Right lobe of liver (tissue), 6 donors: Measurements from ENCODE around the gene NFATC3. TPM values are rescaled to one million over a fixed set of nuclear protein-coding genes. Genes with fewer than 3 reads are reported as not detected.

Experiments used
- ATAC-seq, 4 donors: fragments of 200-7000 bp; cut with Tn5 transposase; one replicate each; pipeline ENCODE4 v1.9.1; 2020; ENCODE audit warnings: mild to moderate bottlenecking in 4 of 4, moderate library complexity in 4 of 4
- DNase-seq, 3 donors: peaks; one replicate each; pipeline ENCODE4 v3.0.0-alpha.2; 2020
- H3K27ac ChIP-seq, 3 donors: fragments of 200-600 bp; one replicate each; pipeline ENCODE4 v1.8.0; 2022
- H3K27me3 ChIP-seq, 2 donors: fragments of 200-600 bp; one replicate each; pipeline ENCODE4 v1.8.0; 2022
- H3K36me3 ChIP-seq, 4 donors: fragments of 200-600 bp; sonication (generic) in 1 of 4; one replicate each; pipeline versions ENCODE4 v1.5.1 to v1.8.0; 2017 to 2022; ENCODE audit warnings: control low read depth in 1 of 4
- H3K4me1 ChIP-seq, 4 donors: fragments of 200-600 bp; sonication (generic) in 1 of 4; one replicate each; pipeline versions ENCODE4 v1.5.1 to v1.8.0; 2017 to 2022; ENCODE audit warnings: control low read depth in 1 of 4
- H3K4me3 ChIP-seq, 3 donors: fragments of 200-600 bp; one replicate each; pipeline ENCODE4 v1.8.0; 2022
- H3K9me3 ChIP-seq, 4 donors: fragments of 200-600 bp; sonication (generic) in 1 of 4; one replicate each; pipeline versions ENCODE4 v1.5.1 to v1.8.0; 2017 to 2022; ENCODE audit warnings: control low read depth in 1 of 4
- POLR2A ChIP-seq: fragments of 450-650 bp; IDR thresholded peaks from one replicate; pipeline ENCODE4 v1.6.1; 2017; ENCODE audit warnings: antibody characterized with exemption, mild to moderate bottlenecking
- WGBS: methylation state at CpG from one replicate; pipeline ENCODE4 v1.1.6; 2018; ENCODE audit warnings: low coverage, low lambda C conversion rate; ENCODE audit not compliant: insufficient coverage; ENCODE audit errors: missing lambda C conversion rate; 5-methylcytosine and 5-hydroxymethylcytosine counted together
- intact Hi-C, 2 donors: fragments of 100-400 bp; cut with DNase I; formaldehyde crosslinking; loops; one replicate each; pipeline versions ENCODE4 v1.11.2 to v1.14.1; 2022
- total RNA-seq, 6 experiments: library from RNA; depleted of rRNA in 2 of 6; stranded (reverse); fragments of >200 nt in 2 of 6; fragmentation: NEBNext Ultra II Directional in 3 of 6; extraction: Animal tissue kit (Norgen Biotek cat#: 25700) in 3 of 6; gene quantifications; one replicate each; pipeline versions ENCODE4 v1.1.0 to v1.2.4, GENCODE V29; 2016 to 2023
- TF ChIP-seq, protein P1 (sequence below), 4 donors: fragments of 200-600 bp in 3 of 4; fragments of 450-650 bp in 1 of 4; IDR thresholded peaks; one replicate each; pipeline versions ENCODE4 v1.5.1 to v1.8.0; 2016 to 2022; ENCODE audit warnings: antibody characterized with exemption in 4 of 4, mild to moderate bottlenecking in 2 of 4
- donor health status: DM: no; HTN: yes; CAD: no.
- donor health status: DM: no; HTN: no; CAD: no.
- donor health status: DM: no; HTN: no; CAD: no.
- donor health status: DM: no; HTN: yes; CAD: no.
- donor health status: DM: no; HTN: yes; CAD: no.

The NFATC3 gene
- total RNA-seq, 6 experiments from 2014 or later = 19.9 to 30.1 (median 25.1) TPM

DNA sequence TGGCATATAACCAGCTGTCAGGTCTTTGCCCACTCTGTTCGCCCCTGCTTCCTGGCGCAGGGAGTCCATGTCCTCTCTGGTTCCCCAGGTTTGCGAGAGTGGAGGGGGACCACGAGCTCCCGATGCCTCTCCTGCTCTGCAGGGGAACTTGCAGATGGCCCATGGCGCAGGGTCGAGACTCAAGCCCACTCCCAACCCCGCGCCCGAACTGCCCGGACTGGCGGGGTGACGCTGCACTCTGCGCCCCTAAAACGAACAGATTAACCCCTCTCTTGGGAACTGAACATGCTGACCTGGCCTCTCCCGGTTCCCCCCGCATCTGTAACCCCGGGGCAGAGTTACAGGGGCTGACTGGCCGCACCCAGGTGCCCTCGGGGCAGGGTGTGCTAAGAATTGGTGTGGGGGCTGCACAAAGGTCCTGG lies 159.3 kb downstream of the NFATC3 start:
- DNase-seq (peak in 1 of 3 donors; percentile 57), ATAC-seq (peak in 1 of 4 donors; percentile 2)
- H3K4me3 ChIP-seq = peak overlapping the region; percentile 82 to 94 (median 86)
- no peaks in the 10 kb centered on the region for H3K27me3 ChIP-seq
- intact Hi-C loops = loop anchor here in 1 of 2 donors (5.0 kb wide), 1 partner anchor 83 kb away; no protein-coding TSS in a partner anchor
- H3K9me3 ChIP-seq = no peaks in the 10 kb centered on the region
- peaks cover 0 to 45% (median 6%) of the 10 kb centered on the region in 4 donors for H3K4me1 ChIP-seq
- WGBS = 17% methylated on average over 1 of the region's 20 CpGs
- peaks cover 0 to under 1% (median 0%) of the 10 kb centered on the region in 4 donors for H3K36me3 ChIP-seq
- peak overlapping the region in 1 of 3 donors; percentile 21 for H3K27ac ChIP-seq
- TF ChIP-seq, protein P1, sequence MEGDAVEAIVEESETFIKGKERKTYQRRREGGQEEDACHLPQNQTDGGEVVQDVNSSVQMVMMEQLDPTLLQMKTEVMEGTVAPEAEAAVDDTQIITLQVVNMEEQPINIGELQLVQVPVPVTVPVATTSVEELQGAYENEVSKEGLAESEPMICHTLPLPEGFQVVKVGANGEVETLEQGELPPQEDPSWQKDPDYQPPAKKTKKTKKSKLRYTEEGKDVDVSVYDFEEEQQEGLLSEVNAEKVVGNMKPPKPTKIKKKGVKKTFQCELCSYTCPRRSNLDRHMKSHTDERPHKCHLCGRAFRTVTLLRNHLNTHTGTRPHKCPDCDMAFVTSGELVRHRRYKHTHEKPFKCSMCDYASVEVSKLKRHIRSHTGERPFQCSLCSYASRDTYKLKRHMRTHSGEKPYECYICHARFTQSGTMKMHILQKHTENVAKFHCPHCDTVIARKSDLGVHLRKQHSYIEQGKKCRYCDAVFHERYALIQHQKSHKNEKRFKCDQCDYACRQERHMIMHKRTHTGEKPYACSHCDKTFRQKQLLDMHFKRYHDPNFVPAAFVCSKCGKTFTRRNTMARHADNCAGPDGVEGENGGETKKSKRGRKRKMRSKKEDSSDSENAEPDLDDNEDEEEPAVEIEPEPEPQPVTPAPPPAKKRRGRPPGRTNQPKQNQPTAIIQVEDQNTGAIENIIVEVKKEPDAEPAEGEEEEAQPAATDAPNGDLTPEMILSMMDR (IDR thresholded peaks at IDR 0.05) = no peak
- TF ChIP-seq POLR2A = no peak

- peak; percentile 92 to 95 (median 94) for ATAC-seq
- TF ChIP-seq POLR2A = peak; percentile 73
- TF ChIP-seq, protein P1 (IDR thresholded peaks at IDR 0.05) = no peak
- Histone ChIP-seq H3K27me3 (no peaks in the 10 kb centered on the region), H3K9me3 (no peaks in the 10 kb centered on the region), H3K27ac (peak within 1 kb of the TSS in 2 of 3 donors; percentile 36 to 48), H3K4me1 (peaks cover 0 to 41% (median 6%) of the 10 kb centered on the region in 4 donors), H3K4me3 (peak within 1 kb of the TSS; percentile 82 to 94 (median 86)), H3K36me3 (peaks cover 0 to 5% (median 0%) of the 10 kb centered on the region in 4 donors)
- peak; percentile 97 to 99 (median 98) for DNase-seq
- intact Hi-C loops = loop anchor here in 1 of 2 donors (5.0 kb wide), 1 partner anchor 82 kb away; no protein-coding TSS in a partner anchor
- 3% methylated on average over 8 of the region's 75 CpGs for WGBS
Observed at GRCh38 chr16:68244903-68245853, 160.0 kb downstream of the NFATC3 start, which contains the start of gene PLA2G15. Gene PLA2G15, plus strand, starts transcription at chr16:68245373. Its CDS starts 54 bp downstream, at chr16:68245427.

- no peak for TF ChIP-seq POLR2A
- TF ChIP-seq, protein P1 (IDR thresholded peaks at IDR 0.05) = no peak
- WGBS = no CpG with 5 or more reads among the region's 7 CpGs
- H3K27me3 ChIP-seq = no peaks in the 10 kb centered on the region
- intact Hi-C loops = no loop called here
- H3K36me3 ChIP-seq = peaks cover 0 to 13% (median 0%) of the 10 kb centered on the region in 4 donors
- peak overlapping the region in 2 of 3 donors; percentile 10 to 48 for H3K27ac ChIP-seq
- peaks cover 0 to 41% (median 6%) of the 10 kb centered on the region in 4 donors for H3K4me1 ChIP-seq
- peak overlapping the region; percentile 82 to 94 (median 86) for H3K4me3 ChIP-seq
- no peaks in the 10 kb centered on the region for H3K9me3 ChIP-seq
- DNase-seq = no peak
- ATAC-seq = no peak
Observed at GRCh38 chr16:68246121-68246520, 161.0 kb downstream of the NFATC3 start.

DNA sequence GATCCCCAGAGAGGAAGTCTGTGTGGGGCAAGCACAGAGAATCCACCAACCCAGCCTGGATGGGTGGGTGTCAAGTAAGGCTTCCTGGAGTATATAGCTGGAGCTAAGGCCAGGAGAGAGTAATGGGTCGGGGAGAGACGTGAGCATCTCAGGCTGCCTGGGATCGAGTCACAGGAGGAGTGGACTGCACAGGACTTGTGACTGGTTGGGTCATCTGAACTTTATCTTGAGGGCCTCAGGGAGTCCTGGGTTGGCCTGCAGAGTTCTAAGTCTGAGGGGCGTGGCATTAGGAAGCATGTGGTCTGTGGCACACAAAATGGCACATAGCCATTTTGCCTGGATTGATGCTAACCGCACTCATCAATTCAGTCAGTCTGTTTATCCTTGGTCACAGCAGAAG lies 161.5 kb downstream of the NFATC3 start:
- Histone ChIP-seq H3K9me3 (no peaks in the 10 kb centered on the region), H3K27me3 (no peaks in the 10 kb centered on the region), H3K4me3 (peak overlapping the region in 1 of 3 donors; percentile 94), H3K4me1 (peaks cover 0 to 41% (median 6%) of the 10 kb centered on the region in 4 donors), H3K27ac (peak overlapping the region in 1 of 3 donors; percentile 10), H3K36me3 (peaks cover 0 to 17% (median 0%) of the 10 kb centered on the region in 4 donors)
- TF ChIP-seq, protein P1 (IDR thresholded peaks at IDR 0.05) = no peak
- TF ChIP-seq POLR2A = no peak
- ATAC-seq = no peak
- DNase-seq = no peak
- WGBS = 82% methylated on average over 3 of the region's 5 CpGs
- intact Hi-C loops = no loop called here
